Endodermal cell (in vitro differentiated cells): ENCODE measurements around the gene CPED1. TPM values are rescaled to one million over a fixed set of nuclear protein-coding genes. Genes with fewer than 3 reads are reported as not detected.

Source experiments
- DNase-seq: peaks from one replicate; pipeline ENCODE4 v3.0.0-alpha.2; 2017
- H3K27ac ChIP-seq: 2 replicates; pipeline ENCODE4 v1.5.1; 2013; ENCODE audit warnings: mild to moderate bottlenecking, low read depth, low read length, moderate library complexity
- H3K27me3 ChIP-seq: 2 replicates; pipeline ENCODE4 v1.6.1; 2013; ENCODE audit warnings: mild to moderate bottlenecking, low read length, moderate library complexity; ENCODE audit not compliant: insufficient read depth, control insufficient read depth, poor library complexity, severe bottlenecking
- H3K36me3 ChIP-seq: 2 replicates; pipeline ENCODE4 v1.7.0; 2013; ENCODE audit warnings: mild to moderate bottlenecking, low read length, moderate library complexity; ENCODE audit not compliant: control insufficient read depth, insufficient read depth
- H3K4me1 ChIP-seq: one replicate; pipeline ENCODE4 v1.7.0; 2013; ENCODE audit warnings: low read length; ENCODE audit not compliant: control insufficient read depth, insufficient read depth
- H3K4me3 ChIP-seq: 2 replicates; pipeline ENCODE4 v1.5.1; 2013; ENCODE audit warnings: mild to moderate bottlenecking, low read length, moderate library complexity
- H3K9ac ChIP-seq: 2 replicates; pipeline ENCODE4 v1.6.1; 2013; ENCODE audit warnings: mild to moderate bottlenecking, low read length, moderate library complexity; ENCODE audit not compliant: poor library complexity, severe bottlenecking; ENCODE audit errors: extremely low read depth
- H3K9me3 ChIP-seq: 2 replicates; pipeline ENCODE4 v1.6.1; 2013; ENCODE audit warnings: mild to moderate bottlenecking, low read length, moderate library complexity; ENCODE audit not compliant: control insufficient read depth
- H3K27ac Mint-ChIP-seq: 2 replicates; pipeline ENCODE4 v1.8.0; 2020; ENCODE audit warnings: mixed read lengths
- H3K27me3 Mint-ChIP-seq: 2 replicates; pipeline ENCODE4 v1.8.0; 2021; ENCODE audit warnings: mild to moderate bottlenecking, mixed read lengths; ENCODE audit not compliant: insufficient read depth
- H3K36me3 Mint-ChIP-seq: 2 replicates; pipeline ENCODE4 v1.8.0; 2020; ENCODE audit warnings: low read depth, mixed read lengths
- H3K4me1 Mint-ChIP-seq: 2 replicates; pipeline ENCODE4 v1.8.0; 2020; ENCODE audit warnings: mixed read lengths
- H3K4me3 Mint-ChIP-seq: 2 replicates; pipeline ENCODE4 v1.8.0; 2020; ENCODE audit warnings: mild to moderate bottlenecking, moderate library complexity, mixed read lengths
- H3K9me3 Mint-ChIP-seq: 2 replicates; pipeline ENCODE4 v1.8.0; 2020; ENCODE audit warnings: mild to moderate bottlenecking, mixed read lengths
- CTCF ChIP-seq: fragments of 200-600 bp; sonication (generic); conservative IDR thresholded peaks from 2 replicates; pipeline ENCODE4 v1.5.0; 2021; ENCODE audit warnings: antibody characterized with exemption, mild to moderate bottlenecking
- WGBS, 2 experiments: methylation state at CpG; one replicate each; pipeline versions ENCODE4 v1.1.5 to v1.1.7; 2013; ENCODE audit warnings: missing lambda C conversion rate in 2 of 2, mixed read lengths in 1 of 2; ENCODE audit not compliant: insufficient coverage in 1 of 2, insufficient read length in 1 of 2; 5-methylcytosine and 5-hydroxymethylcytosine counted together
- total RNA-seq, 2 donors: library from RNA; stranded (reverse); fragmentation: NEBNext Ultra II Directional in 1 of 2; extraction: Animal tissue kit (Norgen Biotek cat#: 25700) in 1 of 2; gene quantifications; 2 replicates in 1 of 2; 3 replicates in 1 of 2; pipeline ENCODE4 v1.2.1, GENCODE V29; 2021

The CPED1 gene
- total RNA-seq, 2 donors from 2014 or later = 1.1 TPM; not detected in 1

DNA sequence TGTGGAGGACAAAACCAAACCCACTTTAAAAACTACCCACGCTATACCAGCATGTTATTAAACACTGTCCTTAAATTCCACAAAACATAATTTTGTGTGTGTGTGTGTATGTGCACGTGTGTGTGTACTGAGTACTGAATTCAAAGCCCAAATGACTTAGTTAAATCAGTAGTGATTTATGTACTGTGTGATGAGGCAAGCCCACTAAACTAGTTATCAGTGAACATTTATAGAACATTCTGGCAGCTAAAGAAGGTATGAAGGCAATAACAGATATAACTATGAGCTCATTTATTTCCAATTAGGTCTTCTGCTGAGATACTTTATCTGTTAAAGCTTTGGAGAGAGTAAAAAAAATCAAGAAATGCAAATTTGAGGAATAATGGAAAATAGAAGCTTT, 115.1 kb downstream of the CPED1 start:
- Mint-ChIP-seq H3K27me3 (peaks cover 22% of the 10 kb centered on the region), H3K27ac (no peak overlapping the region), H3K4me1 (peaks cover 18% of the 10 kb centered on the region), H3K9me3 (no peaks in the 10 kb centered on the region), H3K36me3 (no peaks in the 10 kb centered on the region), H3K4me3 (no peak overlapping the region)
- DNase-seq = no peak
- WGBS, 2 experiments = 100% methylated on average over 2 of the region's 2 CpGs; no CpG with 5 or more reads in 1 of the 2 experiments
- H3K27me3 ChIP-seq = peaks cover 44% of the 10 kb centered on the region
- no peak overlapping the region for H3K27ac ChIP-seq
- no peak overlapping the region for H3K9ac ChIP-seq
- H3K4me1 ChIP-seq = peaks cover 4% of the 10 kb centered on the region
- TF ChIP-seq CTCF = no peak
- H3K36me3 ChIP-seq = no peaks in the 10 kb centered on the region
- H3K9me3 ChIP-seq = no peaks in the 10 kb centered on the region
- no peak overlapping the region for H3K4me3 ChIP-seq

DNA sequence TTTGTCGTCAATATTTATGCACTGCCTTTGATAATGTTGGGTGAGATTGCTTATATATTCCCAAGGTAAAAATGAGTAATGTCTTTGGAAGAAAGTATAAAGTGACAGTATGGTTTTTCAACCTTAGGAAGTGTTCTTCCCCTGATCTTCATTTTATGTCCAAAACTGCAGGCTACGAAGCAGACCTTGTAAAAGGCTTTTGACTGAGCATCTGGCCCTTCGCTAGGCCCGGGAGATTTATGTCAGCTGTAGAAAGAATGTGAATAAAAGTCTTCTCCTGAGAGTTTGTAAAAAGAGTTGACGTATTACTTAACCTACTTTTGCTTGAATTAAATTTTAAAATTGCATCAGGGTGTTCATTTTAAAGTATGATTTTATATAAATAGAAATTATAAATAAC, 116.8 kb downstream of the CPED1 start:
- Histone ChIP-seq H3K9me3 (no peaks in the 10 kb centered on the region), H3K27ac (no peak overlapping the region), H3K36me3 (no peaks in the 10 kb centered on the region), H3K4me1 (peaks cover 4% of the 10 kb centered on the region), H3K4me3 (no peak overlapping the region), H3K9ac (no peak overlapping the region), H3K27me3 (peaks cover 58% of the 10 kb centered on the region)
- Mint-ChIP-seq H3K36me3 (no peaks in the 10 kb centered on the region), H3K4me3 (no peak overlapping the region), H3K4me1 (peaks cover 18% of the 10 kb centered on the region), H3K27me3 (peaks cover 22% of the 10 kb centered on the region), H3K27ac (no peak overlapping the region), H3K9me3 (no peaks in the 10 kb centered on the region)
- TF ChIP-seq CTCF = no peak
- DNase-seq = no peak
- 90 to 100% methylated on average over 2 to 5 of the region's 5 CpGs for WGBS, 2 experiments

DNA sequence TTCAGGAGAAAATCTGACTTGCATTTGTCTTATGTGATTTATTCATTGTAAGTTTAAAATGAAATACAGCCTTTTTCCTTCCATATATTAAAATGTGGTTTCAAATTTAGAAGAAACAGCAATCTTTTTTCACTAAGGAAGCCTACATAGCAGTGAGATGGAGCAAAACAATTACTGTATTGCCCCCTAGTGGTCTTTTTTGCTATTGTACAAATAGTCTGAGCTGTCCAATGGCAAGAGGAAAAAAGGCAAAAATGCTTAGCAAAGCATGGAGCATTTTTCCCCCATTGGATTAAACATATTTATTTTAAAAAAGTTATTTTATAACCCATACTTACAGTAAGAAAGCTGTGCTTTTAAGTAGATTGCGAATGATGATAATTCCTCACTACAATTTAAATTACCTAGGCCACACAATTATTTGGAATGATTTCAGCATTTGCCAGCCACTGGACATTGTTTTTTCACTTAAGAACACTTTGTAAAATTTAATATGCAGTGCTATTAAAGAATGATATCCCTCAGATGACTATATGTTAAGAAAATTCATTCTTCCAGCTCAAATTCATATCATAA, 119.5 kb downstream of the CPED1 start:
- Histone ChIP-seq H3K9ac (no peak overlapping the region), H3K27ac (no peak overlapping the region), H3K4me3 (no peak overlapping the region), H3K36me3 (no peaks in the 10 kb centered on the region), H3K27me3 (peaks cover 62% of the 10 kb centered on the region), H3K9me3 (no peaks in the 10 kb centered on the region), H3K4me1 (no peaks in the 10 kb centered on the region)
- 43% methylated on average over 1 of the region's 1 CpG; no CpG with 5 or more reads in 1 of the 2 experiments for WGBS, 2 experiments
- Mint-ChIP-seq H3K4me3 (no peak overlapping the region), H3K27ac (no peak overlapping the region), H3K9me3 (no peaks in the 10 kb centered on the region), H3K36me3 (no peaks in the 10 kb centered on the region), H3K27me3 (peaks cover 22% of the 10 kb centered on the region), H3K4me1 (peaks cover 7% of the 10 kb centered on the region)
- peak; percentile 95 for TF ChIP-seq CTCF
- DNase-seq = no peak
